ENCODE data around the gene COL17A1.

DNA sequence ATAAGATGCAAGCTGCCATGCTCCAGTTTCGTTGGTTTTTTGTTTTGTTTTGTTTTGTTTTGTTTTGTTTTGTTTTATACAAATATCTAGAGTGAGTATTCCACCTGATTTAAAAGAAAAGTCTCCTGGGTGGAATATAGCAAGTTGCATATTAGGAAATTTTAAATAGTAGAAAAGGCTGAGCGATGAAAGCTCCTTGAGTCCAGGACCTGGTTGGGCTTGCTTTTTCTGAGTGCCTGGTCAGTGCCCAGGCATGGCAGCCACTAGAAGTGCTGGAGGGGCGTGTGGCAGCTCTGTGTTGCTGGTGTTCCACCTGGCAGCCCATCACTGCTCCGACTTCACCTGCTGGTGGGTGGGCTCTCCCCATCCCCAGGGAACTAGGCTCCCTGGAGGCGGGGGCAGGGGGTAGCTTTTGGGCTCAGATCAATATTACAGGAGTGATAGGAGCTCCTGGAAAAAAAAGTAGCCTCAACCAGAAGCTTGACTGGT, 8.0 kb downstream of the COL17A1 start:
- TF ChIP-seq, protein P1, sequence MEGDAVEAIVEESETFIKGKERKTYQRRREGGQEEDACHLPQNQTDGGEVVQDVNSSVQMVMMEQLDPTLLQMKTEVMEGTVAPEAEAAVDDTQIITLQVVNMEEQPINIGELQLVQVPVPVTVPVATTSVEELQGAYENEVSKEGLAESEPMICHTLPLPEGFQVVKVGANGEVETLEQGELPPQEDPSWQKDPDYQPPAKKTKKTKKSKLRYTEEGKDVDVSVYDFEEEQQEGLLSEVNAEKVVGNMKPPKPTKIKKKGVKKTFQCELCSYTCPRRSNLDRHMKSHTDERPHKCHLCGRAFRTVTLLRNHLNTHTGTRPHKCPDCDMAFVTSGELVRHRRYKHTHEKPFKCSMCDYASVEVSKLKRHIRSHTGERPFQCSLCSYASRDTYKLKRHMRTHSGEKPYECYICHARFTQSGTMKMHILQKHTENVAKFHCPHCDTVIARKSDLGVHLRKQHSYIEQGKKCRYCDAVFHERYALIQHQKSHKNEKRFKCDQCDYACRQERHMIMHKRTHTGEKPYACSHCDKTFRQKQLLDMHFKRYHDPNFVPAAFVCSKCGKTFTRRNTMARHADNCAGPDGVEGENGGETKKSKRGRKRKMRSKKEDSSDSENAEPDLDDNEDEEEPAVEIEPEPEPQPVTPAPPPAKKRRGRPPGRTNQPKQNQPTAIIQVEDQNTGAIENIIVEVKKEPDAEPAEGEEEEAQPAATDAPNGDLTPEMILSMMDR (IDR thresholded peaks at IDR 0.05) = no peak
- TF ChIP-seq POLR2AphosphoS5 (IDR thresholded peaks at IDR 0.05) = no peak
- TF ChIP-seq POLR2A (IDR thresholded peaks at IDR 0.05) = no peak
- no peak for TF ChIP-seq EP300 (IDR thresholded peaks at IDR 0.05; ENCODE audit: low read depth)

Data from transverse colon (tissue), 4 donors.